GM18526 (cell line): ENCODE data around the gene MGAT5.

ENCODE experiments used
- POLR2A ChIP-seq: IDR thresholded peaks from 3 replicates; pipeline ENCODE4 v1.6.1; 2011; ENCODE audit not compliant: insufficient read length; ENCODE audit errors: extremely low read depth

Gene MGAT5

DNA sequence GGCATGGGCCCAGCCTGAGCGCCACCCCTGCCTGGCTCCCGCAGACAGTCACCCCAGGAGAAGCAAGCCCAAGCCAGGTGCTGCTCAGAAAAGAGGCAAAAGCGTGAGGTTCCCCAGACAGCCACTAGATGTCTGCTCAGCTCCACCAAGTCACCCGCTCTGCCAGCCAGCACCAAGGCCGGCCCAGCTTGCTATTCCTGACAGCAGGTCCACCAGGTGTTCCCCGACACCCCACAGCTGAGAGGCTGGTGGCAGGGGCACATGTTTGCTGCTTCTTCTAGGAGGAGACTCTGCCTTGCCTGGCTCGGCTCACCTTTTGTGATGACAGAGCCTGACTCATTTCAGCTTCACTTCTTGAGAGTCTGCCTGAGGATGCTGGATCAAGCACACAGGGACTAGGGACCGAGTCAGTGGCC, 206.7 kb downstream of the MGAT5 start:
- no peak for TF ChIP-seq POLR2A

DNA sequence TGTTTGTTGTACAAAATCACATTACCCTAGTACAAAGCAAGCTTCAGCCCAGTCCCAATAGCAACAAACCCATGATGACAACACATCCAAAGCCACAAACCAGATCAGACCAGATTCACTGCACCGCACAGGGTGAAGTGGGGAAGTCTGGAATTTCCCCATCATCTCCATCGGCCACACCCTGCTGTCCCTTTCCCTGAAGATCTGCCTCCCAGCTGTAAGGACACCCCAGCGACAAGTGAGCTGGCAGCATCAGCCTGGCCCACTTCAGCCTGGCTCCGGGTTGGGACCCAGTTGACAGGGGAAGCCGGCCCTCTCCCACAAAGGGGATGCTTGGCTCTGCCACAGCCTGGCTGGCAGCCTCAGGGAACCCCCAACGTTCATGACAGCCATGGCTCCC, 207.6 kb downstream of the MGAT5 start:
- no peak for TF ChIP-seq POLR2A

DNA sequence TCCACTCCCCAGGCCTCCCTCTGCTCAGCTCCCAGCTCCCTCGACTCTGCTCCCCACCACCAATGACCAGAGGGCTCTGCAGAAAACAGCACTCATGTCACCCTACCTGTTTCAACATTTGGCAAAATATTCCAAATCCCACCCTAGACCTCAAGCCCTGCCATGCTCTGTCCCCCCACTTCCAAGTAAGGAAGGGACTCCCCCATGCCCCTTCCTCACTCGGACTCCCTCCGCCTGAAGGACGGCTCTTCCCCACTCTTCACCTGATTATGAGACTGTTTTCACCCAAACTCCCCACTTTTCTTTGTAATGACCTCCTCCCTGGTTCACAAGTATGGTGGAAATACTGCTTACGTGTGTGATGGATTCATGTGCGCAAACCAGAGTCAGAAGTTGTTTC, 208.4 kb downstream of the MGAT5 start:
- TF ChIP-seq POLR2A, result no peak

DNA sequence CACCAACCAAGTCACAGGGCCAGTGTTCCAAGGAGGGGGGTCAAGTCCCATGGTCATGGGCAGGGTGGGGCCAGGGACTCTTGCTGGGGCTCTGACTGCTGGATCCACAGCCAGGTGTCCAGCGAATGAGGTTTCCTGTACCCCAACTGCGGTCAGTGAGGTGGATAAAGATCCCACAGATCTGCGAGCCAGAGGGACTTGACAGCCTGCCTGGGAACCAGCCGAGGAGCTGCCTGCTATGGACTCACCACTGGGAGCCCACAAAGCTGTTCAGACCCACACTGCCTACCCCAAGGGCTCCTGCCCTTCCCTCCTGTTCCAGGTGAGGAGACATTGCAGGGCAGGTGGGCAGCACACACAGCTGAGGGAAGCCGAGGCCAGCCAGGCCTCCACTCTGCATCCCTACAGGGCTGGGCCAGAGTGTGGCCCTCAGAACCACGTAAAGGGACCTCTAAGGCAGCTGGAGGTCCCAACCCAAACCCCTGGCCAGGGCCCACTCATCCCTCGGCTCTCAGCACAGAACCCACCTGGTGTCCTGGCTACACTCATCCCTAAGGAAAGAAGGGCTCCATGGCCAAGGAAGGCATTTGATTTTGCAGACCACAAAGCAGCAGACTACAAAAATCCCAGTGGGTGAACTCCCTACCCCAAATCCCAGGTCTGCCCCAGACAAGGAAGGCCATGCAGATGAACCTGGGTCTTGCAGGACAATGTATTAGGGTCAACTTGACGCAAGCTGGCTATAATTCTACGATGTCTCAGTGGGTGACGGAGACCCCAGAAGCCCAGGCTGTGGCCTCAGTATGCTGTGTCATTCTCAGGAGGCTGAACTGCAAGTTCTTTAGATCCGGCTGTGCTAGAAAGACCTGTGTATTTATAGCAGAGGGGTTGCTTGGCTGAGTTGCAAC, 209.2 kb downstream of the MGAT5 start:
- TF ChIP-seq POLR2A, result no peak

DNA sequence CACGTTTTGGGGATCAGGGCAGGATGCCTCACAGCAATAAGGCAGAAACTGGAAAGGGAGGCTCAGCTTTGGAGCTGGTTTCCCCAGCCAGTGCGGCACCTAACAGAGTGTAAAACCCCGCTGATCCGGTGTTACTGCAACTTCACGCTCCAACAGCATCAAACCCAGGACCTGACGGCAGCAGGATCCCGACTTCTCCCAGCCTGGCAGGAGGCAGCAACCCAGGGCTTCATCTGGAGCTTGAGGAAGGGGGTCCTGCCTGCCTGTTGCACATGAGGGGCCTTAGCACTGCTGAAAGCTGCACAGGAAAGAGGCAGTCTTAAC, 209.8 kb downstream of the MGAT5 start:
- TF ChIP-seq POLR2A, result no peak

GRCh38 chr2:134465228-134466105, 211.6 kb downstream of the MGAT5 start:
- no peak for TF ChIP-seq POLR2A

DNA sequence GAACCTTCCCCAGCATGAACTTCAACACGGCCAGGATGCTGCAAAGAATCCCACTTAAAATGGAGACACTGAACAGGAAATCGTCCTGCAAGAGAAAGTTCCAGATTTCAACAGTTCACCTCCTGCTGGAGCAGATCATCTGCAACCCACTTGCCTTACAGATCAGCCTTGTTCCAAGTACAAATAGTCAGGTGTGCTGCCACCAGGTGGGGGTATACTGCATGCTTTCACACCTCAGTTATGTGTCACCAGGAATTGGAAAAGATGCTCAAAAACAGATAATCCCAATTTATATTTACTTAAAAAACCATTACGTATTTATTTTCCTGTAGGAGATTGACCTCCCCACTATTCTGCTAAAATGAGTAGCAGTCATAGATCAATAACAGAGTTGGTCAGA, 212.3 kb downstream of the MGAT5 start:
- TF ChIP-seq POLR2A, result no peak

- no peak for TF ChIP-seq POLR2A
These were observed 214.3 kb downstream of the MGAT5 start for GRCh38 chr2:134468164-134468563.

DNA sequence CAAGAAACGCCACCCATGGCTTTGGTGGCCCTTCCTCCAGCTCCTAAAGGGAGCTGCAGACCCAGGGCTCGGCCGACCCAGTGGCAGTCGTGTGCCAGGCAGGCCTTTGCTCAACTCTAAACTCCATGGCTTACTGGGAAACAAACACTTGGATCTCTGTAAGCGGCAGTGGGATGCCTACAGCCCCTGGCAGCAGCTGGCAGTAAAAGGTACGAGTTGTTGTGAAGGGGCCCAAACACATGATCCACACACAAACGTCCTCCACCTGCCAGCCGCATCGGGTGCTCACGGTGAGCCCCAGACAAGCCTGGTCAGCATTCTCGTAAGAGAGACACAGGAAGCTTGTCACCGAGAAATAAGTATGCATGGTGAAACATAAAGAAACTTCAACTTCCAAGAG, 214.9 kb downstream of the MGAT5 start:
- no peak for TF ChIP-seq POLR2A

DNA sequence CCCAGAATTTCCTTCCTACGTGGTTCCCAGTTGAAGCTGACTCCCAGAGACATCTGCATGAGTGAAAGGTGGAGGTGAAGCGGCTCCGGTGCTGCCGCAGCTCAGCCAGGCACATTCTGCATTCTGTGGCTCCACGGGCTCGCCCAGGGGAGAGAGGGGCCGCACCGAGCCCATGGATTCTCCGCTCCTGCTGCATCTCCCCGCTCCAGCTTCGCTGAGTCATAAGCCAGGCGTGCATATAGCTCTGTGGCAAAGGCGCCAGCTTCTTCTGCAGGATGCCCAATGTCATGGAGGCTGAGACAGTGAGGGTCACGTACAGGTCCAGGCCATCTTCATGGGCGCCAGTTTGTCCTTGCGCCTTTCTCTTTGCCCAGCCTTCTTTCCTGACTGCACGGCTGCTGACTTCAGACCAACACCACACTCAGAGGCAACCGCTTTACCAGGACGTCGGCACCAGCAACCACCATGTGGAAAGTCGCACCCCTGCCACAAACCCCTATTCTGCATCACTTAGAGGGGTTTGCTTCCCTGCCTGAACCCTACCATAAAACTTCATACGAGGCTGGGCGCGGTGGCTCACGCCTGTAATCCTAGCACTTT, 215.7 kb downstream of the MGAT5 start:
- TF ChIP-seq POLR2A, result no peak

DNA sequence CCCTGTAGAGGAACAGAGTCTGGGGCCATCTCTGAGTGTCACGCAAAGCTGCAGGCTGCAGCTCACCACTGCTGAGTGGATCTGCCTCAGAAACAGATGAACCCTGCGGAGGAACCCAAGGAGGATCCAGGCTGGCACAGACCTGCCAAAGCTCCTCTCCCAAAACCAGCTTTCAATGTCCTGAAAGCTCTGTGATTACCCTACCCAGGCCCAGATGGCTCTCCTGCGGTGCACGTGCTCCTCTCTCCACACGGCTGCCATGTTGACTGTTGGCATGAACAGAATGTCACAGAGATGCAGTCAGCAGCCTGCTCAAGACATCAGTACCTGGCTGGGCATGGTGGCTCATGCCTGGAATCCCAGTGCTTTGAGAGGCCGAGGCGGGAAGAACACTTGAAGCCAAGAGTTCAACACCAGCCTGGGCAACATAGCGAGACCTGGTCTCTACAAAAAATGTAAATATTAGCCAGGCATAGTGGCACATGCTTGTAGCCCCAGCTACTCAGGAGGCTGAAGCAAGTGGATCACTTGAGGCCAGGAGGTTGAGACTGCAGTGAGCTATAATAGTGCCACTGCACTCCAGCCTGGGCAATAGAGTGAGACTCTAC, 216.8 kb downstream of the MGAT5 start:
- no peak for TF ChIP-seq POLR2A

GRCh38 chr2:134479696-134480330, 225.9 kb downstream of the MGAT5 start:
- TF ChIP-seq POLR2A, result no peak

DNA sequence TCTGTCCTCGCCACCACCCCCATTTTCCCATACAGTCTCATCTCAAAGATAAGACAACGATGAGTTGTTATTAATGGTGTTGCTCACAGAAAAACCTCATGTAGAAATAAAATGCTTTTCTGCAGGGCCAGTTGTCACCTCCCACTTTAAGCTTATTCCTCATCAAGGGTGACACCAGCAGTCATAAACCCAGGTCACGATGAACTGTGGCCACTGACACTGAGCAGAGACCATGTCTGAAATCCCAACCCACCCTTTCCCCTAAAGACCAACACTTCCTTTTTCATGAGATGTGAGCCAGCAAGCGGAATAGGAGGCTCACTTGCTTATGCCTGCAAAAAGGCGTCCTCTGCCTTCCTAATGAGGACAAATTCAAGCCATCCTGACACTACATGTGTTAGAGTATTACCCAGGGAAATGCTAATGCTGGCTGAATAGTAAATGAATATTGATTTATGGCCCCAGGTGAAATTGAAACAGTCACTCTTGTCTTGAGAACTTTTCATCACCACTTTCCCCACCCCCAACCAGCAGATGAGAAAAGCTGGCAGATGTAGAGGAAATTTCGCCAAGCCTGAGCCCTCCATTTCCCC, 228.4 kb downstream of the MGAT5 start:
- TF ChIP-seq POLR2A, result no peak

GRCh38 chr2:134482766-134483340, 229.0 kb downstream of the MGAT5 start:
- no peak for TF ChIP-seq POLR2A
